Right lobe of liver (tissue), 4 donors: ENCODE data around the gene MRPL46.

Experiments
- CTCF ChIP-seq, 4 donors: fragments of 200-600 bp in 3 of 4; fragments of 450-650 bp in 1 of 4; IDR thresholded peaks; one replicate each; pipeline versions ENCODE4 v1.5.1 to v1.8.0; 2016 to 2022; ENCODE audit warnings: antibody characterized with exemption in 4 of 4, mild to moderate bottlenecking in 2 of 4
- POLR2A ChIP-seq: fragments of 450-650 bp; IDR thresholded peaks from one replicate; pipeline ENCODE4 v1.6.1; 2017; ENCODE audit warnings: antibody characterized with exemption, mild to moderate bottlenecking
- donor health status: DM: no; HTN: no; CAD: no.
- donor health status: DM: no; HTN: no; CAD: no.
- donor health status: DM: no; HTN: yes; CAD: no.

- TF ChIP-seq CTCF (IDR thresholded peaks at IDR 0.05) (no peak), POLR2A (no peak)
Observed at GRCh38 chr15:88482263-88482662, 15.1 kb upstream of the MRPL46 start.
